GM19452 (cell line): Measurements from ENCODE around the gene COQ9.
"Not testable (repeated sequence)": the region's sequence is repeated elsewhere in the genome, so short reads cannot be mapped to it uniquely, and the experiment has no call there.

ENCODE experiments used
- ATAC-seq: cut with Tn5 transposase; IDR thresholded peaks from one replicate; pipeline ENCODE4 v1.9.1; 2021; ENCODE audit not compliant: unreplicated experiment

Gene COQ9

GRCh38 chr16:57426356-57426755 is 20.9 kb upstream of the COQ9 start:
- no peak for ATAC-seq

- ATAC-seq: no peak
Measured at GRCh38 chr16:57427307-57427706, 20.0 kb upstream of the COQ9 start.

GRCh38 chr16:57427824-57428223 is 19.5 kb upstream of the COQ9 start:
- ATAC-seq: no peak

- ATAC-seq: no peak
Measured at GRCh38 chr16:57430955-57431354, 16.3 kb upstream of the COQ9 start.

GRCh38 chr16:57432505-57432904 is 14.8 kb upstream of the COQ9 start:
- ATAC-seq: no peak

GRCh38 chr16:57432989-57433388 is 14.3 kb upstream of the COQ9 start:
- no peak for ATAC-seq

GRCh38 chr16:57434003-57434402 is 13.3 kb upstream of the COQ9 start:
- ATAC-seq: no peak

GRCh38 chr16:57435838-57436237 is 11.4 kb upstream of the COQ9 start:
- ATAC-seq: no peak

- ATAC-seq: not testable (repeated sequence)
Measured at GRCh38 chr16:57439947-57440346, 7.3 kb upstream of the COQ9 start.

GRCh38 chr16:57440551-57440950 is 6.7 kb upstream of the COQ9 start:
- not testable (repeated sequence) for ATAC-seq

GRCh38 chr16:57444711-57445110 is 2.6 kb upstream of the COQ9 start:
- ATAC-seq: no peak

- ATAC-seq: no peak
Measured at GRCh38 chr16:57445510-57445909, 1.8 kb upstream of the COQ9 start.

GRCh38 chr16:57446531-57447185 is 621 bp upstream of the COQ9 start:
- ATAC-seq: peak; percentile 42

- no peak for ATAC-seq
Measured at GRCh38 chr16:57452021-57452420, 4.7 kb downstream of the COQ9 start.

GRCh38 chr16:57462209-57462977 is 15.1 kb downstream of the COQ9 start, which contains the start of gene POLR2C:
TSS of gene POLR2C (plus strand) at chr16:57462679. CDS start at chr16:57462725, 46 bp downstream.
- ATAC-seq: peak; percentile 92

- no peak for ATAC-seq
Measured at GRCh38 chr16:57462978-57463362, 15.7 kb downstream of the COQ9 start.

- ATAC-seq: no peak
Measured at GRCh38 chr16:57464523-57464922, 17.2 kb downstream of the COQ9 start.

- no peak for ATAC-seq
Measured at GRCh38 chr16:57468346-57468745, 21.1 kb downstream of the COQ9 start.

GRCh38 chr16:57469046-57469445 is 21.8 kb downstream of the COQ9 start:
- ATAC-seq: no peak

- no peak for ATAC-seq
Measured at GRCh38 chr16:57469917-57470470, 22.7 kb downstream of the COQ9 start.

- ATAC-seq: no peak
Measured at GRCh38 chr16:57470711-57471110, 23.4 kb downstream of the COQ9 start.

- no peak for ATAC-seq
Measured at GRCh38 chr16:57471209-57471608, 23.9 kb downstream of the COQ9 start.
